ENCODE results near the gene AOPEP.

Gene AOPEP

GRCh38 chr9:94901019-94901363 is 174.5 kb downstream of the AOPEP start:
- in situ Hi-C loops (cut with MboI; ENCODE audit: low pct_unique_long_range_greater_than_20kb, low sequenced_read_pairs, unreplicated experiment): no loop called here
- no peak for TF ChIP-seq CTCF (IDR thresholded peaks at IDR 0.05; ENCODE audit: extremely low read depth, insufficient read depth, missing control alignments)
- no peak for DNase-seq (ENCODE audit: low spot score)

GRCh38 chr9:94903961-94904421 is 177.5 kb downstream of the AOPEP start:
- no peak for TF ChIP-seq CTCF (IDR thresholded peaks at IDR 0.05; ENCODE audit: extremely low read depth, insufficient read depth, missing control alignments)
- in situ Hi-C loops (cut with MboI; ENCODE audit: low pct_unique_long_range_greater_than_20kb, low sequenced_read_pairs, unreplicated experiment): no loop called here
- no peak for DNase-seq (ENCODE audit: low spot score)

GRCh38 chr9:94904806-94905205 is 178.3 kb downstream of the AOPEP start:
- DNase-seq (ENCODE audit: low spot score): no peak
- in situ Hi-C loops (cut with MboI; ENCODE audit: low pct_unique_long_range_greater_than_20kb, low sequenced_read_pairs, unreplicated experiment): no loop called here
- no peak for TF ChIP-seq CTCF (IDR thresholded peaks at IDR 0.05; ENCODE audit: extremely low read depth, insufficient read depth, missing control alignments)

GRCh38 chr9:94905606-94906005 is 179.1 kb downstream of the AOPEP start:
- no peak for DNase-seq (ENCODE audit: low spot score)
- in situ Hi-C loops (cut with MboI; ENCODE audit: low pct_unique_long_range_greater_than_20kb, low sequenced_read_pairs, unreplicated experiment): no loop called here
- no peak for TF ChIP-seq CTCF (IDR thresholded peaks at IDR 0.05; ENCODE audit: extremely low read depth, insufficient read depth, missing control alignments)

- in situ Hi-C loops (cut with MboI; ENCODE audit: low pct_unique_long_range_greater_than_20kb, low sequenced_read_pairs, unreplicated experiment): no loop called here
- DNase-seq (ENCODE audit: low spot score): no peak
- no peak for TF ChIP-seq CTCF (IDR thresholded peaks at IDR 0.05; ENCODE audit: extremely low read depth, insufficient read depth, missing control alignments)
Observed at GRCh38 chr9:94906181-94906580, 179.7 kb downstream of the AOPEP start.

- no peak for DNase-seq (ENCODE audit: low spot score)
- TF ChIP-seq CTCF (IDR thresholded peaks at IDR 0.05; ENCODE audit: extremely low read depth, insufficient read depth, missing control alignments): no peak
- in situ Hi-C loops (cut with MboI; ENCODE audit: low pct_unique_long_range_greater_than_20kb, low sequenced_read_pairs, unreplicated experiment): no loop called here
Observed at GRCh38 chr9:94906713-94907112, 180.2 kb downstream of the AOPEP start.

Measured in GM13977 (cell line).